GM19239 (cell line): ENCODE results near the gene RERE.
"Not testable (repeated sequence)": the region's sequence is repeated elsewhere in the genome, so short reads cannot be mapped to it uniquely, and the experiment has no call there.

ENCODE experiments used
- DNase-seq: peaks from one replicate; pipeline ENCODE4 v3.0.0; 2011; ENCODE audit warnings: low spot score; ENCODE audit not compliant: insufficient read length
- FAIRE-seq: peaks from 2 replicates; lab custom pipeline; 2011; peaks lifted over from hg19 to GRCh38; lab: Jason Lieb, UNC

RERE gene

GRCh38 chr1:8702850-8703810 lies 114.3 kb downstream of the RERE start:
- DNase-seq (peak; percentile 80), FAIRE-seq (peak; percentile 42)

DNA sequence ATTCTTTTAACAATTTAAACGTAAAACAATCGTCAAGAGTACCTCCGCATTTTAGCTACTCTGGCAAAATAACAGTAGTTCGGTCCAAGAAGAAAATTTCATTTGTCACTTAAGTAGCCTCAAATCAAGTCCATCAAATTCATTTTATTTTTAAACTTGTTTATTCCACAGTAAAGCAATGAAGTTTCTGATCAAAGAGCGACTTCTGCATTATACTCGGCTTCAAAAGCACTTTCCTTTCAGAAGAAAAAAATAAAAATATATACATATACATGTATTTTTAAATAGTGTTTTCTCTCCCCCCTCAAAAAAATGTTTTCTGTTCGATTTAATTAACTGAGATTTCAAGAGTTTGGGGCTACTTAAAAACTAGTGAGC lies 115.0 kb downstream of the RERE start:
- no peak for DNase-seq
- FAIRE-seq = peak; percentile 44

DNA sequence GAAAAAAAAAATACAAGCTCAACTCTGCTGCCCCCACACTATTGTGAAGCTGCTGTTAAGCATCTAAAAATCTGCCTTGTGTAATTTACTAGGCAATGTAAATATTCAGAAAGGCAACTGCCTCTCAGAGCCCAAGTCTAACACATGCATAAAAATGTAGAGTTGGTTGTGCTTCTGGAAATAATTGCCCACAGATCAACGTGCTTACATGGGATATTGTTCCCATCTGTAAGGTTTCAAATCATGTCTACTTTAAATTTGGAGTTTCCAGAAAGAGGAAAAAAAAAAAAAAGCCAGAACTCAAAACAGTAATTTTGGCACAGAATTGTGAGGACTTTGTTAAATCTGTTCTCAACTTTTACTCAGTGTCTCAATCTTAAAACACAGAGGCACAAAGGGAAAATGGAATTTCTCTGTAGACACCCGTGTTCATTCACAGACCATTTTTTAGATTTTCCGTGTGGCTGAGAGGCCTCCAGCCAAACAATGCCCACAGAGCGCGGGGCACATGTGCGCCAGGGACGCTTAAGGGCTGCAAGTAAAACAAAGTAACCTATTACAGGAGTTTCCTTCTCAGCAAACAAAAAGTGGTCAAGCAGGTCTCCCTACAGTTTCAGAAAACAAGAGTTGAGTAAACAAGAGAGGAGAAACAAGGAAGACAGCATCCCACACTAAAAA lies 115.5 kb downstream of the RERE start:
- peak; percentile 94 for FAIRE-seq
- DNase-seq = peak; percentile 45

DNA sequence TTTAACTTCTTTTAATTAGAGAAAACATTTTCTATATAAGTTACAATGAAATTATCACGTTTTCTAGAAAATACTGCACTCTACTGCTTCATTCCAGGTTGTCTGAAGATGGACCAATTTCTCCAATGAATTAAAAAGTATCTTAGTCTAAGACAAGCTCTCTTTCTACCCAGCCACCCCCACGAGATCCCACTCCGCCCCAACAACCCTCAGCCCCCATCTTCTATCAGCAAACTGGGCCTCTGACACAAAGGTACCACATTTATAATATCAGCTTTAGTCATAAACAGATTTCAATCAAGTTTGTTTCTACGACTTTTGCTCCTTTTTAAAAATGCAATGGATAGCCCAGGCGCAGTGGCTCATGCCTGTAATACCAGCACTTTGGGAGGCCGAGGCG lies 117.8 kb downstream of the RERE start:
- DNase-seq (no peak), FAIRE-seq (no peak)

DNA sequence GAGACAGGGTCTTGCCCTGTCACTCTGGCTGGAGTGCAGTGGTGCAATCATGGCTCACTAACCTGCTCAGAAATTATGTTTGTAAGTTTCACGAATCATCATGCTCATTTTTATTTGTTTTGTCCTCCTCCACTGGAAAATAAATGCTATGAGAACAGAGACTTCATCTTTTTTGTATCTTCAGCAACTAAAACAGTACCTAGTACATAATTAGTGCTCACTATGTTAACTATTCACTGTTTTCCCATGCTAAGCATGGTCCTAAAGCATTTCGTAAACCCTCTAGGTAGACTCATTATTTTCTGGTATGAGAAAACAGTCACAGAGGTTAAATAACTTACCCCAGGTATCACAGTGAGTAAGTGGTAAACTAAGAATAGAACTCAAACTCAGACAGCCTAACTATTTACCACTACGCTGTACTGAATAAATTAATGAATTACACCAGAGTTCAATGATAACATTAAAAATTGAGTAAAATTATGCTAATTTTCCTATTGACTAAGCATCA lies 118.4 kb downstream of the RERE start:
- FAIRE-seq = no peak

GRCh38 chr1:8698012-8698630 lies 119.3 kb downstream of the RERE start:
- FAIRE-seq (no peak), DNase-seq (no peak)

More for the DNA sequence above, 118.4 kb downstream of the RERE start:
- DNase-seq = no peak

GRCh38 chr1:8695442-8695841 lies 122.0 kb downstream of the RERE start:
- not testable (repeated sequence) for FAIRE-seq, DNase-seq

- DNase-seq (no peak), FAIRE-seq (no peak)
Measured at GRCh38 chr1:8693107-8693506, 124.3 kb downstream of the RERE start.

GRCh38 chr1:8691662-8692061 lies 125.8 kb downstream of the RERE start:
- FAIRE-seq = no peak
- no peak for DNase-seq

- no peak for FAIRE-seq
- no peak for DNase-seq
Measured at GRCh38 chr1:8690253-8690525, 127.3 kb downstream of the RERE start.

- no peak for DNase-seq
Measured at GRCh38 chr1:8689431-8690252, 127.8 kb downstream of the RERE start.

DNA sequence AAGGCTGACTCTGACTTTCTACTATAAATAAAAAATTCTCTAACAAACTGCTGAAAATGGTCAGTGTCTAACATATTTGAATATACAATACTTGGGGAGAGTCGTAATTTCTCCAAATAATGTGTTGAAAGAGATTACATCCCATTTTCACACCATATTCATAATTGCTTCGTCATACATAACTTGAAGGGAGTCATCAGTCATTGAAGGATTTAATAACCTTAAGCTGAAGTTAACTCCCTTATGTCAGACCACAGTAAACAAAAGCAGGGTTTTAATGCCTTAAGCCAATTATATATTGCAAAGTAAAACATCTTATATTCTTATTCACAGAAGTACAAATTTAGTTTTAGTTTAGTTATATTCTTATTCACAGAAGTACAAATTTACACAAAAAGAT lies 129.9 kb downstream of the RERE start:
- FAIRE-seq (no peak), DNase-seq (no peak)

More at GRCh38 chr1:8689431-8690252, 127.8 kb downstream of the RERE start:
- FAIRE-seq = peak; percentile 90

DNA sequence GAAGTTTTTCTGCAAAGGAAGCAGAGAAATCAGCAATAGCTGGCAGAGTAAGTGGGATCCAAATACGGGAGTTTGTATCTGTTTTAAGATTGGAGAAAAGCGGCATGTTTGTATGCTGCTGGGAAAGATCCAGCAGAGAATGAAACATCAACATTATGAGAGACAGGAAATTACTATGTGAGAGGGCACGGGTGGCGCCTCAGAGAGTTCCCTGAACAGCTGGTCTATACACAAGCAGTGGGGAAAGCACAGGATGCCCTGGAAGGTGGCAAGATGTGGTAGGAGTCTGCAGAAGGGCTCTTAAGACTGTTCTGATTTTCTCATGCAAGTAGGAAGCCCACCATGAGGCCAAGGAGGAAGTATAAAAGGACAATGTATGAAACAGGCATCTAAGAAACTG lies 130.4 kb downstream of the RERE start:
- DNase-seq = no peak
- FAIRE-seq = peak; percentile 45

GRCh38 chr1:8685463-8685862 lies 132.0 kb downstream of the RERE start:
- DNase-seq (no peak), FAIRE-seq (peak; percentile 26)

GRCh38 chr1:8684590-8684989 lies 132.8 kb downstream of the RERE start:
- no peak for DNase-seq
- FAIRE-seq = peak; percentile 49

- DNase-seq (no peak), FAIRE-seq (no peak)
Measured at GRCh38 chr1:8682573-8682972, 134.9 kb downstream of the RERE start.

- FAIRE-seq = no peak
- no peak for DNase-seq
Measured at GRCh38 chr1:8681911-8682310, 135.5 kb downstream of the RERE start.

DNA sequence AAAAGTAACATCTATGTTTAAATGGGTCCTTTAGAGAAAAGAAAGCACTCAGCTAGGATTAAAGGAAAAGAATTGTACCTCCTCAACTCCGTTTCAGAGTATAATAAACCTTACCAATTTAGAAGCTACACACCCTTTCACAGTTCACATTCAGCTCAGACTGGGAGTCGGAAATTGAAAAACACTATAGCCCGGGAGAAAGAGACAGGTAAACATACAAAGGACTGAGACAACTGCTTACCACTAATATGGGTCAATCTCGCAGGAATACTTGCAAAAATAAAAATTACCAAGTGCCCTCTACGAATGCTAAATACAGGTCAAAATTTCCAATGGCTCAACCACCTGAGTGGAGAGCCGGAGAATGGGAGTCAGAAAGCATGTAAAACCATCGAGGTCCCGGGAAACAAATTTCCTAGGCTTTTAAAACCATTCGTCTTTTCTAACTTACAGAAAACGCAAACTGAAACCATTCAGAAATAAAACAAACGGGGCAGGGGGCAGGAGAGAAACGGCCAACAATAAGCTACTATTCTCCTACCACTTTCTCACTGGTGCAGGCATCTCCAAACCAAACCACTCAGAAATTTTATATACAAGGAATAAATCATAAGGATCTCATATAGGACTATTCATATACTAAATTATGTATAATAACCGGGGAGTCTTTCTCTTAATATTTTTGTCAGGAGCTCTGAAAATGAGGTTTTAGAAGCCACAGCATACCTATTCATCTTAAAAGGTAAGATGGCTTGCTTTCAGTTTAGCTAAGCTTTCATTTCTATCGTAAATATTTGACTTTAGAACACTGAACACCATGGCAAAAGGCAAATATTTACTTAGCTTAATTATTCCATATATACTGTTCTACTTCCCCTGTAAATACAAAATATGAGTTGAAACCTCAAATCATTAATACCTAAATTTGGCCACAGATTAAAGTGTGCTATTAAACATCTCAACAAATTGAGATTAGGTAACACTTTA lies 136.5 kb downstream of the RERE start:
- DNase-seq = no peak
- FAIRE-seq = peak; percentile 55
